K562 treated with DMSO at 1 percent for 48 hours (cell line): ENCODE measurements around the gene POLR3A. TPM values are rescaled to one million over a fixed set of nuclear protein-coding genes. Genes with fewer than 3 reads are reported as not detected.

Experiments
- total RNA-seq: library from RNA; unstranded; fragments of 300-600 nt; gene quantifications from 2 replicates; pipeline ENCODE4 v1.2.3, GENCODE V29; 2022; ENCODE audit warnings: low replicate concordance; ENCODE audit errors: extremely low read depth

Gene POLR3A
- total RNA-seq = not detected in 2 replicates

GRCh38 chr10:78029269-78030226 lies at the start of gene POLR3A:
TSS of gene POLR3A (minus strand) at chr10:78029515. CDS start at chr10:78029407, 108 bp downstream.

GRCh38 chr10:78033637-78034470 lies 4.5 kb upstream of the POLR3A start, which contains the start of gene RPS24:
TSS of gene RPS24 (plus strand) at chr10:78033863. CDS start at chr10:78033902, 39 bp downstream.

GRCh38 chr10:77926566-77927401 lies 102.5 kb downstream of the POLR3A start, which contains the start of gene DLG5:
TSS of gene DLG5 (minus strand) at chr10:77926755. CDS start at chr10:77926520, 235 bp downstream.

Other genes with a start within 250 kb of the POLR3A start
- not detected in 2 replicates for gene DLG5, start 102.8 kb downstream of the POLR3A start, total RNA-seq
- gene RPS24, start 4.3 kb upstream of the POLR3A start, total RNA-seq = 683 TPM in 1 of 2 replicates, not detected in the other